ENCODE results near the gene DNAH3. TPM values are rescaled to one million over a fixed set of nuclear protein-coding genes. Genes with fewer than 3 reads are reported as not detected.

DNAH3 gene
- total RNA-seq, 1 experiment from 2014 or later, result not detected

GRCh38 chr16:20884240-20884556 is 266.4 kb downstream of the DNAH3 start:
- no peak for DNase-seq

GRCh38 chr16:20883554-20884239 is 266.9 kb downstream of the DNAH3 start:
- H2AFZ ChIP-seq (ENCODE audit: low read length), result no peak overlapping the region
- H3K27me3 ChIP-seq (ENCODE audit: low read length), result no peaks in the 10 kb centered on the region
- peaks cover 15% of the 10 kb centered on the region for H3K4me1 ChIP-seq (ENCODE audit: low read length)
- no peak overlapping the region for H3K4me3 ChIP-seq (ENCODE audit: low read length)
- H3K4me2 ChIP-seq (ENCODE audit: low read depth, low read length, poor library complexity, severe bottlenecking), result no peak overlapping the region
- H3K9me2 ChIP-seq (replicated peaks; ENCODE audit: insufficient read depth, low read length), result no peaks in the 10 kb centered on the region
- no peaks in the 10 kb centered on the region for H3K9me3 ChIP-seq (ENCODE audit: low read length)
- H3K36me3 ChIP-seq (ENCODE audit: insufficient read depth, low read length), result no peaks in the 10 kb centered on the region
- no peak overlapping the region for H3K9ac ChIP-seq (ENCODE audit: low read length)
- no peak for DNase-seq
- H3K27ac ChIP-seq (ENCODE audit: low read length), result no peak overlapping the region
- peaks cover 75% of the 10 kb centered on the region for H3K79me2 ChIP-seq (ENCODE audit: low read length)
- no peaks in the 10 kb centered on the region for H4K20me1 ChIP-seq (ENCODE audit: insufficient read depth, low read depth, low read length)

More at GRCh38 chr16:20884240-20884556, 266.4 kb downstream of the DNAH3 start:
- no peak overlapping the region for H2AFZ ChIP-seq (ENCODE audit: low read length)
- no peak overlapping the region for H3K9ac ChIP-seq (ENCODE audit: low read length)
- H3K9me3 ChIP-seq (ENCODE audit: low read length), result no peaks in the 10 kb centered on the region
- no peak overlapping the region for H3K4me3 ChIP-seq (ENCODE audit: low read length)
- H3K36me3 ChIP-seq (ENCODE audit: insufficient read depth, low read length), result no peaks in the 10 kb centered on the region
- H3K27me3 ChIP-seq (ENCODE audit: low read length), result no peaks in the 10 kb centered on the region
- no peak overlapping the region for H3K27ac ChIP-seq (ENCODE audit: low read length)
- peaks cover 12% of the 10 kb centered on the region for H3K4me1 ChIP-seq (ENCODE audit: low read length)
- no peak overlapping the region for H3K4me2 ChIP-seq (ENCODE audit: low read depth, low read length, poor library complexity, severe bottlenecking)
- no peaks in the 10 kb centered on the region for H3K9me2 ChIP-seq (replicated peaks; ENCODE audit: insufficient read depth, low read length)
- H4K20me1 ChIP-seq (ENCODE audit: insufficient read depth, low read depth, low read length), result no peaks in the 10 kb centered on the region
- H3K79me2 ChIP-seq (ENCODE audit: low read length), result peaks cover 70% of the 10 kb centered on the region

Other genes starting within 250 kb of the DNAH3 start
- gene LDAF1, start 7.8 kb upstream of the DNAH3 start, total RNA-seq (2014; rRNA removed; shearing (Covaris generic); ENCODE audit: low replicate concordance), result 40.5 and 48.3 TPM in 2 replicates
- not detected in 2 replicates for gene ZP2, start 60.7 kb upstream of the DNAH3 start, total RNA-seq (2014; rRNA removed; shearing (Covaris generic); ENCODE audit: low replicate concordance)
- not detected in 2 replicates for gene ANKS4B, start 82.9 kb upstream of the DNAH3 start, total RNA-seq (2014; rRNA removed; shearing (Covaris generic); ENCODE audit: low replicate concordance)
- 6.8 and 7.1 TPM in 2 replicates for gene CRYM, start 127.4 kb upstream of the DNAH3 start, total RNA-seq (2014; rRNA removed; shearing (Covaris generic); ENCODE audit: low replicate concordance)

Measured in Karpas-422 (cell line).